Ecto neural progenitor cell (in vitro differentiated cells): Measurements from ENCODE around the gene KIR3DL1.
"Not testable (repeated sequence)": the region's sequence is repeated elsewhere in the genome, so short reads cannot be mapped to it uniquely, and the experiment has no call there.

Source experiments
- DNase-seq: peaks from one replicate; pipeline ENCODE4 v3.0.0-alpha.2; 2018; ENCODE audit warnings: low spot score

Gene KIR3DL1

DNA sequence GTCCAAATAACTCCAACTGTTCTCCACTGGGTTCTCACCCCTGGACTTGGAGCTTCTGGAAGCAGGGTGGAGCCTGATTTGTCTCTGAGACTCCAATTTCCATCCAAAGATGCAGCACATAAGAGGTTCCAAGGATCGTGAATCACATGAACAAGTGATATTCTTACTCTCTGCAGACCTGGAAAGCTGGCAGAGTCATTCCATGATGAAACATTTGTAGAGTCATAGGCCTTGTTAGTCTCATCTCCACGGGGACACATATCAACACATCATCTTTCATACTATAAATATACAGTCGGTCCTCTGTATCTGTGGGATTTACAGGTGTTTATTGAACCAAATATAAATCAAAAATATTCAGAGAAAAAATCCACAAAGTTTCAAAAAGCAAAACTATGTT is 1.7 kb upstream of the KIR3DL1 start:
- DNase-seq = not testable (repeated sequence)

- DNase-seq = no peak
Observed at GRCh38 chr19:54817670-54818536, 1.6 kb downstream of the KIR3DL1 start.

DNA sequence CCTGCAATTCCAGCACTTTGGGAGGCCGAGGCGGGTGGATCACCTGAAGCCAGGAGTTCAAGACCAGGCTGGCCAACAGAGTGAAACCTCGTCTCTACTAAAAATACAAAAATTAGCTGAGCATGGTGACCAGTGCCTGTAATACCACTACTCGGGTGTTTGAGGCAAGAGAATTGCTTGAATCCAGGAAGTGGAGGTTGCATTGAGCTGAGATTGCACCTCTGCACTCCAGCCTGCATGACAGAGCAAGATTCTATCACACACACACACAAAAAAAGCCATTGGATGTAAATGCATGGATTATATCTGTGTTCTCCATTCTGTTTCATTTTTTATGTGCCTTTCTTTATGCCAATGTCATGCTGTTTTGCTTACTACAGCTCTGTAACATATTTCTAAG is 8.1 kb downstream of the KIR3DL1 start:
- not testable (repeated sequence) for DNase-seq

GRCh38 chr19:54825326-54825725 is 9.1 kb downstream of the KIR3DL1 start:
- not testable (repeated sequence) for DNase-seq

GRCh38 chr19:54828064-54828463 is 11.8 kb downstream of the KIR3DL1 start:
- not testable (repeated sequence) for DNase-seq

GRCh38 chr19:54832496-54832895 is 16.2 kb downstream of the KIR3DL1 start, which contains the start of gene KIR2DS4:
TSS of gene KIR2DS4 (plus strand) at chr19:54832676.
- DNase-seq = not testable (repeated sequence)

GRCh38 chr19:54835126-54835525 is 18.9 kb downstream of the KIR3DL1 start:
- not testable (repeated sequence) for DNase-seq

GRCh38 chr19:54837522-54837921 is 21.3 kb downstream of the KIR3DL1 start:
- not testable (repeated sequence) for DNase-seq

DNA sequence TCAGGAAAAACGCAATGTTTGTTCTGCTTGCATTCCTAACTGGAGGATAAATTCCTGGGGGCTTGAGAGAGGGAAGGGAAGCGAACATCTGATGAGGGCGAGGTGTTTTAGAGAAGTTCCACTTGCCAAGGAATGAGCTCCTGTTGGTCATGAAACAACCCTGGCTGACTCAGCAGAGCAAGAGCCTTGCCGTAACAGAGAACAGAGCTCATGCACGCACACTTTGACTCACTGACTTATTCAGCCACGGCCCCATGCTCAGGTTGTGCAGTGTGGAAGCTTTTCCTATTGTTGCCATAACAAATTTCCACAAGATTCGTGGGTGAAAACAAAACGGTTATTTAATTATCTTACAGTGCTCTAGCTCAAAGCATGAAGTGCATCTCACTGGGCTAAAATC is 26.9 kb downstream of the KIR3DL1 start:
- not testable (repeated sequence) for DNase-seq

GRCh38 chr19:54850061-54850640 is 33.9 kb downstream of the KIR3DL1 start, which contains the start of gene KIR3DL2:
TSS of gene KIR3DL2 (plus strand) at chr19:54850443. CDS start at chr19:54850476, 33 bp downstream.
- not testable (repeated sequence) for DNase-seq

- DNase-seq = no peak
Observed at GRCh38 chr19:54850930-54851329, 34.7 kb downstream of the KIR3DL1 start.

DNA sequence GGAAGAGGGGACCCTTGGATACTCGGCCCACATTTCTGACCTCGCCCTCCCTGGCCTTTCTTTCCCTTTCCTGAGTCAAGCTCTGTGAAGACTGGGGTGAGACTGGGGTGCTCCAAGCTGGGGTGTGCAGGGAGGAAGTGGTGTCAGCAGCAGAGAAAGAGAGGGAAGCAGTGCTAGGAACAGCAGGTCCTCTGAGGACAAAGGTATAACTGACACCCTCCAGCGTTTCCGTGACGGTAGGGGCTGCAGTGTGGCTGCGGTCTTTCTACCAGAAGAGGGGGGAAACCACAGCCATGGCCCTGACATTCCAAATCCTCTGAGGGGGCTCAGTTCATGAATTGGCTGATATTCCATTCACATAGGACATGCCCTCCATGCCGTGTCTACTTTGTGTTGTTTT is 35.1 kb downstream of the KIR3DL1 start:
- no peak for DNase-seq

DNA sequence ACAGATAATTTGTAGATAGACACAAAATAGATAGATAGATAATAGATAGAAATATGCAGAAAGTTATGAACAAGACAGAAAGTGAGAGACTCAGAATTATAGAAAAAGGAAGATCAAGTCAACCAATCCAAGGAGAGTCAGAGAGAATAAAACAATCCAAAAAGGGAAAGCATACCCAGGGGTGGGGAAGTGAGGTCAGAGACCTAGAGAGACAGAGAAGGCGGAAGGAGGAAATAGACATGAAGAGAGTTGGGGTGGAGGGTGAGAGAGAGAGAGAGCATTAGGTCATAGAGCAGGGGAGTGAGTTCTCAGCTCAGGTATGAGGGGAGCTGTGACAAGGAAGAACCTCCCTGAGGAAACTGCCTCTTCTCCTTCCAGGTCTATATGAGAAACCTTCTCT is 39.0 kb downstream of the KIR3DL1 start:
- DNase-seq = not testable (repeated sequence)

DNA sequence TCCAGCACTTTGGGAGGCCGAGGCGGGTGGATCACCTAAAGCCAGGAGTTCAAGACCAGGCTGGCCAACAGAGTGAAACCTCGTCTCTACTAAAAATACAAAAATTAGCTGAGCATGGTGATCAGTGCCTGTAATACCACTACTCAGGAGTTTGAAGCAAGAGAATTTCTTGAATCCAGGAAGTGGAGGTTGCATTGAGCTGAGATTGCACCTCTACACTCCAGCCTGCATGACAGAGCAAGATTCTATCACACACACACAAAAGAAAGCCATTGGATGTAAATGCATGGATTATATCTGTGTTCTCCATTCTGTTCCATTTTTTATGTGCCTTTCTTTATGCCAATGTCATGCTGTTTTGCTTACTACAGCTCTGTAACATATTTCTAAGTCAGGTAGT is 42.2 kb downstream of the KIR3DL1 start:
- not testable (repeated sequence) for DNase-seq

GRCh38 chr19:54859421-54859820 is 43.2 kb downstream of the KIR3DL1 start:
- not testable (repeated sequence) for DNase-seq

DNA sequence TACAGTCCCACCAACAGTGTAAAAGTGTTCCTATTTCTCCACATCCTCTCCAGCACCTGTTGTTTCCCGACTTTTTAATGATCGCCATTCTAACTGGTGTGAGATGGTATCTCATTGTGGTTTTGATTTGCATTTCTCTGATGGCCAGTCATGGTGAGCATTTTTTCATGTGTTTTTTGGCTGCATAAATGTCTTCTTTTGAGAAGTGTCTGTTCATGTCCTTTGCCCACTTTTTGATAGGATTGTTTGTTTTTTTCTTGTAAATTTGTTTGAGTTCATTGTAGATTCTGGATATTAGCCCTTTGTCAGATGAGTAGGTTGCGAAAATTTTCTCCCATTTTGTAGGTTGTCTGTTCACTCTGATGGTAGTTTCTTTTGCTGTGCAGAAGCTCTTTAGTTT is 47.2 kb downstream of the KIR3DL1 start:
- not testable (repeated sequence) for DNase-seq

GRCh38 chr19:54871696-54872095 is 55.4 kb downstream of the KIR3DL1 start:
- DNase-seq = no peak

DNA sequence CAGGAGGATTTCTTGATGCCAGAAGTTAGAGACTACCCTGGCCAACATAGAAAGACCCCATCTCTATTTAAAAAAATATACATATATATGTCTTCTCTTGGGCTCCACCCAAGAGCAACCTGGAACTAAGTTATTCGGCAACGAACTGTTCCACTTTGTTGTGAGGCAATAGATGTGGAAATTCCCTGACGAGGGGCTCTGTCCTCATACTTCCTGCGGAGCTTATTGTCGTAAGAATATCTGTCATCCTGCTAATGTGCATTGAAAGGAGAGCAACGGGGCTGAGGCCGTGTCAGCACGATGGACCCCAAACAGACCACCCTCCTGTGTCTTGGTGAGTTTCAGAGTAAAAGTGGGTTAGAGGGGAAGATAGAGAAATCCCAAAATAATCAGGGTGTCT is 57.7 kb downstream of the KIR3DL1 start, which contains the start of gene FCAR:
FCAR (plus strand) TSS at position 246 of the 400 bp plus-strand sequence; CDS start at position 301, 55 bp downstream.
- no peak for DNase-seq

GRCh38 chr19:54875506-54875905 is 59.2 kb downstream of the KIR3DL1 start:
- no peak for DNase-seq

DNA sequence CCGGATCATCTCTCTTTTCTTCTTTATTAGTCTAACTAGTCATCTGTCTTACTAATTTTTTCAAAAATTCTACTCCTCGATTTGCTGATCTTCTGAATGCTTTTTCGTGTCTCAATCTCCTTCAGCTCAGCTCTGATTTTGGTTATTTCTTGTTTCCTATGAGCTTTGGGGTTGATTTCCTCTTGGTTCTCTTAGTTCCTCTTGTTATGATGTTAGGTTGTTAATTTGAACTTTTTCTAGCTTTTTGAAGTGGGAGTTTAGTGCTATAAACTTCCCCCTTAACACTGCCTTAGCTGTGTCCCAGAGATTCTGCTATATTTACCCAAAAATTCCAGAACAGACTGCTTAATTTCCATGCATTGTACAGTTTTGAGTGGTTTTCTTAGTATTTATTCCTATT is 61.2 kb downstream of the KIR3DL1 start:
- DNase-seq = no peak
